HG03097 (cell line): Measurements from ENCODE around the gene AGXT.

Experiments
- ATAC-seq: cut with Tn5 transposase; IDR thresholded peaks from one replicate; pipeline ENCODE4 v1.9.1; 2021; ENCODE audit not compliant: unreplicated experiment, low FRiP score

Gene AGXT

GRCh38 chr2:240896394-240896793 is 27.8 kb downstream of the AGXT start:
- ATAC-seq: no peak

GRCh38 chr2:240896871-240897692 is 28.5 kb downstream of the AGXT start:
- ATAC-seq: no peak

DNA sequence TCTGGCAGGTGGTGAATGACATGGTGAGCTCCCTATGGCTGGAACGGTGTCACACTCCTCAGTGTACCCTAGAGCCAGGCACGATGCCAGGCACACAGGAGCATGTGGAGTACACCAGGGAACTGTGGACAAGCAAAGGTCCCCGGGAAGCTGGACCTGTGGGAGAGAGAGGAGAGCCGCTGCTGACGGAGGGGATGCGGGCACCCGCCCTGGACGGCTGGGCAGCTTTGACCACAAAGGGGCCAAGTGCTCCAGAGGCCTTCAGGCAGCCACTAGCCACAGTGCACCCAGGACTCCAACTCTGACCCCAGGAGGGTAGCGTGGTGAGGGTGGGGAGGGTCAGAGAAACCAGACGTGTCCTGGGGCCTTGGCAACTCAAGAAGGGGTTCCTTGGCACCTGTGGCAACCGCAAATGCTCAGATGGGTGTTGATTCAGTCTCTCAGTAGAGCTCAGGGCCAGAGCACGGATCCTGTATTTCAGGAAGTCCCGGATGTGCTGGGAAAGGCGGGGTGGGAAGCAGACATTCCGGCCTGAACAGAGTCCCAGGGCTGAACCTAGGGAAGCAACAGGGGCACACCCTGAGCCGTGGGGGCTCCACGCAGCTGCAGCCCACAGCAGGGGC is 29.6 kb downstream of the AGXT start:
- ATAC-seq: no peak

- no peak for ATAC-seq
Observed at GRCh38 chr2:240898731-240899467, 30.3 kb downstream of the AGXT start.

DNA sequence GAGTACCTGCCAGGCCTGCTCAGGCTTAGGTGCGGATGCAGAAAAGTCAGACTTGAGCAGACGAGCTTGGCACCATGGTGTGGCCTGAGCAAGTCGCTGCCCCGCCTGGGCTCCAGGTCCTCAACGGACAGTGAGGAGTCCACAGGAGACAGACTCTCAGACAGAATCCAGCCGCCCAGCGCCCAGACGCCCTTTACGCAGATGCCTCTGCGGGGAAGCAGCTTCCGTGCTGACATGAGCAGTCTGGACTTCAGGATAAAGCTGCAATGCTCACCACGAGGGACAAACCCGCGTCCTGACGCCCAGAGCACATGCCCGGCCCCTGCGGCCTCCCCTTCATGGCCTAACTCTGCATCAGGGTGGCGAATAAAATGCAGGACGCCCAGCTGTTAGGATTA is 30.8 kb downstream of the AGXT start:
- ATAC-seq: no peak

DNA sequence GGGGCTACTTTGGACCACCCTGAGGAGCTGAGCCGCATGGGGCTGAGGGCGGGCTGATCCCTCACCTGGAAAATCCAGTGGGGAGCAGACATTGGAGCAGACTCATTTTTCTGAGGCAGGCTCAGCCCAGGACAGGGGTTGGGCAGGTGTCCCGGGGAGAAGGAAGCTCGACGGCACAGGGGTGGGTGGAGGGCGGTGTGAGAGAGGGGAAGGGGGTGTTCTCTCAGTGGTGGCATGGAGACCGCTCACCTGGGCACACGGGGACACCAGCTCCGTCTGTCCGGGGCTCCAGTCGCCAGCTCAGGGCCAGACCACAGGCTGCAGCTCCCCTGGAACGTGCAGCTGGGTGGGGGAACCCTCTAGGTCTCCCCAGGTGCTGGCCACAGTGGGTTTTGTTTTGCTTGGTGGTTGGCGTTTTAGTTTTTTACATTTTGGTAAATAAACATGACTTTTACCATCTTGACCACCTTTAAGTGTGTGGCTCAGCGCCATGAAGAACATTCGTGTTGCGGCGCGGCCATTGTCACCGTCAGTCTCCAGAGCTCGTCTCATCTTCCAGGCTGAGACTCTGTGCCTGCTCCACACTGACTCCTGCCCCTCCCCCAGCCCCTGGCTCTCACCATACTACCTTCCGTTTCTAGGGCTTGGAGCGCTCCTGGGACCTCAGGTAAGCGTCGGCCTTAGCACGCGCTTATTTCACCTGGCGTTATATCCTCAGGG is 31.7 kb downstream of the AGXT start:
- no peak for ATAC-seq

- ATAC-seq: no peak
Observed at GRCh38 chr2:240901986-240902614, 33.5 kb downstream of the AGXT start.

DNA sequence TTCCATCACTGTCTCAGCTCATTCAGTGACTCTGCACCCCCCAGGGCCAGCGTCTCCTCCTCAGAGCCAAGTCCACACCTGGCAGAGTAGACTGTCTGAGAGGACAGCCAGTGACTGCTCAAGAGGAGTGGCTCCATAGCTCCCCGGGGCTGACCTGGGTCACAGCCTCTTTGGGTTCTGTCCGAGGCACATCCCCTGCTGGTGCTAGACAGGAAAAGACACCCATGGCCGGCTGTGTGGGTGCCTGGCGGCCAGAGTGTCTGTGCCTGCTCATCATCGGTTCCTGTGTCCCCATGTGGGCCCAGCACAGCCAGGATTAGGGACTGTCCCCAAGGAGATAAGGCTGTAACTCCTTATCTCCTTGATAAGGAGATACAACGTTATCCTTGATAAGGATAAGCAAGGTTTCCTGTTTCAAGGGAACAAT is 34.0 kb downstream of the AGXT start:
- no peak for ATAC-seq

- ATAC-seq: no peak
Observed at GRCh38 chr2:240903191-240904060, 34.8 kb downstream of the AGXT start.

- ATAC-seq: no peak
Observed at GRCh38 chr2:240904216-240905175, 35.9 kb downstream of the AGXT start.

DNA sequence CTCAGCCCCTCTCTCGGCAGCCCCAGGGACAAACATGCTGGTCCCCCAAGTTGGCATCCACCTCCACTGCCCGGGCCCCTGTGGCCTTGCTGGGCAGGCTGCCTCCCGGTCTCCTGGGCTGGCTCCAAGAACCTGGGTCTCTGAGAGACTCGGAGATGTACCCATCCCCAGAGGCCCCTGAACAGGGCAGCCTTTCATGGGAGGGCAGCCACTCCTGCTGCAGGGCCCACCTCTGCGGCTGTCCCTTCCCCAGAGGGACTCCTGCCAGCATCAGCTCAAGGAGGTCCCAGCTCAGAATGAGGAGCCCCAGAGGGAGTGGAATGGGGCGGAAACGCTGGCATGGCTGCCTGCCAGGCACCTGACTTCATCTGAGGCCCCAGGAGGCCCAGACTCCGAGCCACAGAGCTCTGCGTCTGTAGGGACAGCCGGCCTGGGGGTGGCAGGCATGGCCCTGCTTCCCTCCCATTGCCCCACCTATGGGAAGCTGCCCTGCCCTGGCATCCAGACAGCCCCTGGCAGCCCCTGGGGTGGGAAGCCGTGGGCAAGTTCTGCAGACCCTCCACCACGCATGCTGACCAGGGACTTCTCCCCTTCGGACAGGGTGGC is 36.7 kb downstream of the AGXT start:
- no peak for ATAC-seq

- no peak for ATAC-seq
Observed at GRCh38 chr2:240906141-240906910, 37.7 kb downstream of the AGXT start, which contains the start of gene CROCC2. TSS of gene CROCC2 (plus strand) at chr2:240906336. CDS start at chr2:240906514, 178 bp downstream.

GRCh38 chr2:240906911-240907590 is 38.4 kb downstream of the AGXT start:
- no peak for ATAC-seq

- no peak for ATAC-seq
Observed at GRCh38 chr2:240909216-240909974, 40.8 kb downstream of the AGXT start.

DNA sequence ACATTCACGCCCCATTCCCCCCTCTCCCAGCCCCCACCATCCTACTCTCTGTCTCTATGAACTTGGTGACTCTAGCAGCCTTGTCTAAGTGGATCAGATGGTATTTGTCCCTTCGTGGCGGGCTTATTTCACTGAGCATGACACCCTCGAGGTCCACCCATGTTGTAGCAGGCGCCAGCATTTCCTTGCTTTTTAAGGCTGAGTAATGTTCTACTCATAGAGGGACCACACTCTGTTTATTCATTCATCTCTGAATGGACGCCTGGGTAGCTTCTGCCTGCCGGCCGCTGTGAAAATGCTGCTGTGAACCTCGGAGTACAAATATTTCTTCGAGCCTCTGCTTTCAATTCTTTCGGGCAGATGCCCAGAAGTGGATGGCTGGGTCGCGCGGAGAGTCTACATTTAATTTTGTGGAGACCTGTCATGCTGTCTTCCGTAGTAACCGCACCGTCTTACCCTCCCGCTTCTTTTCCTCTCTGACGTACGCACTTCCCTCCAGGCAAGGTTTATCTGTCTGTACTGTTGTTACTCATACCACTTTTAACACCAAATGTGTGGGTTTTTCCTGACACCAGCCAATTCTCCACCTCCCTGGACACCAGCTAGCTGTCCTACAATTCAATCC is 43.1 kb downstream of the AGXT start:
- ATAC-seq: no peak
